ENCODE results near the gene FRRS1. TPM values are rescaled to one million over a fixed set of nuclear protein-coding genes. Genes with fewer than 3 reads are reported as not detected.

Gene FRRS1
- total and polyA plus RNA-seq, 3 donors from 2014 or later: 1.7 to 7.6 (median 6.1) TPM

DNA sequence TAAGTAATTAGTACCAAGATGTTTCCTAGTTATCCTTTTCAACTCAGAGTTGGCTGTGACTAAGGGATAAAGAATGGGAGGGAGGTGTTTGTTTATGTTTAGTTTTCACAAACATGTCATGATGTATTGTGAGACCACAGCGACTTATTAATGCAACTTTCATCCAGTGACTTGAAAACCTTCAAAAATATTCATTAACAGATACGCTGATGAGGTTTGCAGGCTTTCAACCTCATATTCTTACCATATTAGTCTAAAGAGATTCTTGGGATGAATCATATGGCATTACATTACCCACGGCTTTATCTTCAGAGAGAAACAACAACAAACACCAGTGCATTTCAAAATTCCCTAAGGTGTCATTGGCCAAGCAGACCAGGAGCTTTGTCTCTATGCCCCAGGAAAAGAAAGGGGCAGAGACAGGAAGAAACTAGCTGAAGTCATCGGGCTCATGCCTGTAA lies 84.1 kb downstream of the FRRS1 start:
- TF ChIP-seq, protein P1, sequence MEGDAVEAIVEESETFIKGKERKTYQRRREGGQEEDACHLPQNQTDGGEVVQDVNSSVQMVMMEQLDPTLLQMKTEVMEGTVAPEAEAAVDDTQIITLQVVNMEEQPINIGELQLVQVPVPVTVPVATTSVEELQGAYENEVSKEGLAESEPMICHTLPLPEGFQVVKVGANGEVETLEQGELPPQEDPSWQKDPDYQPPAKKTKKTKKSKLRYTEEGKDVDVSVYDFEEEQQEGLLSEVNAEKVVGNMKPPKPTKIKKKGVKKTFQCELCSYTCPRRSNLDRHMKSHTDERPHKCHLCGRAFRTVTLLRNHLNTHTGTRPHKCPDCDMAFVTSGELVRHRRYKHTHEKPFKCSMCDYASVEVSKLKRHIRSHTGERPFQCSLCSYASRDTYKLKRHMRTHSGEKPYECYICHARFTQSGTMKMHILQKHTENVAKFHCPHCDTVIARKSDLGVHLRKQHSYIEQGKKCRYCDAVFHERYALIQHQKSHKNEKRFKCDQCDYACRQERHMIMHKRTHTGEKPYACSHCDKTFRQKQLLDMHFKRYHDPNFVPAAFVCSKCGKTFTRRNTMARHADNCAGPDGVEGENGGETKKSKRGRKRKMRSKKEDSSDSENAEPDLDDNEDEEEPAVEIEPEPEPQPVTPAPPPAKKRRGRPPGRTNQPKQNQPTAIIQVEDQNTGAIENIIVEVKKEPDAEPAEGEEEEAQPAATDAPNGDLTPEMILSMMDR (IDR thresholded peaks at IDR 0.05): no peak
- no peak for TF ChIP-seq POLR2A (IDR thresholded peaks at IDR 0.05)
- H3K9me3 ChIP-seq: no peaks in the 10 kb centered on the region
- no peaks in the 10 kb centered on the region for H3K27me3 ChIP-seq
- H3K36me3 ChIP-seq (ENCODE audit: low read depth, missing control alignments): no peaks in the 10 kb centered on the region
- peaks cover 5% of the 10 kb centered on the region for H3K4me1 ChIP-seq
- DNase-seq: no peak
- 80 to 88% methylated on average over 4 of the region's 4 CpGs for WGBS, 2 donors
- H3K4me3 ChIP-seq: no peak overlapping the region
- intact Hi-C loops (cut with DNase I; ENCODE audit: low total_unique reads): no loop called here
- H3K27ac ChIP-seq: no peak overlapping the region

DNA sequence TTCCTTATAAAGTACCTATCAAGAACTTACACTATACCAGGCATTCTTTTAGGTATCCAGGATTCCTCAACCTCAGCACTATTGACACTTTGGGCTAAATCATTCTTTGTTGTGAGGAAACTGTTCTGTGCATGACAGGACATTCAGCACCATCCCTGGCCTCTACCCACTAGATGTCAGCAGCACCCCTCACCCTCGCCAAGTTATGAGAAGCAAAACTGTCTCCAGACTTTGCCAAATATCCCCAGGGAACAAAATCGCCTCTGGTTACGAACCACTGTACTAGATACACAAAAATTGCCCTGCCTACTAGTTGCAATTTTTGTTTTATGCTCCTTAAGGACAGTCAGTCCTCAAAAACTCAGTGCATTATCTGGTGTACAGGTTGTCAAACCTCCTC lies 84.9 kb downstream of the FRRS1 start:
- no peak overlapping the region for H3K4me3 ChIP-seq
- intact Hi-C loops (cut with DNase I; ENCODE audit: low total_unique reads): no loop called here
- no peaks in the 10 kb centered on the region for H3K36me3 ChIP-seq (ENCODE audit: low read depth, missing control alignments)
- peaks cover 5% of the 10 kb centered on the region for H3K4me1 ChIP-seq
- H3K9me3 ChIP-seq: no peaks in the 10 kb centered on the region
- no peaks in the 10 kb centered on the region for H3K27me3 ChIP-seq
- H3K27ac ChIP-seq: no peak overlapping the region
- WGBS, 2 donors: 85 to 88% methylated on average over 3 of the region's 3 CpGs
- TF ChIP-seq POLR2A (IDR thresholded peaks at IDR 0.05): no peak
- TF ChIP-seq, protein P1 (IDR thresholded peaks at IDR 0.05): no peak
- DNase-seq: no peak

DNA sequence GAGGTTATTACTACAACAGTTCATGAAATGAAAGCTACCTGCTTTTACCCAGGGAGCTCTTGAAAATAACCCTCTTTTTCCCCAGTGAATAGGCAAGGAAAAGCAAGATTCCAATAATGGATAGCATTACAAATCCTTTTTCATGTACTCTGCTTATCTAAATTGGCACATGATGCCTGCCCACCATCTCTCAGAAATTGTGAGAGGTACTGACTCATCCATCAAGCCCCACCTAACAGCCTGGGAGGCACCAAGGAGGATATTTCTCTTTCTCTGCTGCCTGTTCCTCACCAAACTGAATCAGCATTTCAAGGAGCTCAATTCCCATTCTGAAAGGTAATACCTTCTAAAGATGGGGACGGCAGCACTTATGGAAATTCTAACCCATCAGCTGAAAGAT lies 86.2 kb downstream of the FRRS1 start:
- Histone ChIP-seq H3K27ac (no peak overlapping the region), H3K36me3 (ENCODE audit: low read depth, missing control alignments) (no peaks in the 10 kb centered on the region), H3K4me1 (no peaks in the 10 kb centered on the region), H3K4me3 (no peak overlapping the region), H3K9me3 (no peaks in the 10 kb centered on the region), H3K27me3 (no peaks in the 10 kb centered on the region)
- WGBS, 2 donors: 88% methylated on average over 1 of the region's 1 CpG
- no peak for TF ChIP-seq POLR2A (IDR thresholded peaks at IDR 0.05)
- TF ChIP-seq, protein P1 (IDR thresholded peaks at IDR 0.05): no peak
- DNase-seq: no peak
- intact Hi-C loops (cut with DNase I; ENCODE audit: low total_unique reads): no loop called here

DNA sequence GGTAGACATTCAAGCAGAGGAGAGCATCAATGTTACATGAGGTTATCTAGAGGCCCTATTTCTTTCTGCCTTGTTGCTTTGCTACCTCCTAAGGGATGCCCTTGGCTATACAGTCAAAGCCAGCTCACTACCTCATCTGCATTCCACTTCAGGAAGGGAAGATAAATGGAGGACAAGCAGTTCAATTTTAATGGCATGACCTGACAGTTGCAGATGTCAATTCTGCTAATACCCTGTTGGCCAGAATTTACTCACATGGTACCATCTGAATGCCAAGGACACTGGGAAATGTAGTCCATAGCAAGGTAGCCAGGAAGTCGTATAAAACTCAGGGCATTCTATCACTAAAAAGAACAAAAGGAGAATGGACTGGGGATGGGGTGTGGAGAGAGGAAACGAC lies 89.0 kb downstream of the FRRS1 start:
- no peaks in the 10 kb centered on the region for H3K27me3 ChIP-seq
- WGBS, 2 donors: 92 to 94% methylated on average over 2 of the region's 2 CpGs
- H3K9me3 ChIP-seq: no peaks in the 10 kb centered on the region
- intact Hi-C loops (cut with DNase I; ENCODE audit: low total_unique reads): no loop called here
- no peaks in the 10 kb centered on the region for H3K36me3 ChIP-seq (ENCODE audit: low read depth, missing control alignments)
- H3K4me1 ChIP-seq: peaks cover 3% of the 10 kb centered on the region
- H3K27ac ChIP-seq: no peak overlapping the region
- TF ChIP-seq, protein P1 (IDR thresholded peaks at IDR 0.05): no peak
- TF ChIP-seq POLR2A (IDR thresholded peaks at IDR 0.05): no peak
- no peak for DNase-seq
- H3K4me3 ChIP-seq: no peak overlapping the region

DNA sequence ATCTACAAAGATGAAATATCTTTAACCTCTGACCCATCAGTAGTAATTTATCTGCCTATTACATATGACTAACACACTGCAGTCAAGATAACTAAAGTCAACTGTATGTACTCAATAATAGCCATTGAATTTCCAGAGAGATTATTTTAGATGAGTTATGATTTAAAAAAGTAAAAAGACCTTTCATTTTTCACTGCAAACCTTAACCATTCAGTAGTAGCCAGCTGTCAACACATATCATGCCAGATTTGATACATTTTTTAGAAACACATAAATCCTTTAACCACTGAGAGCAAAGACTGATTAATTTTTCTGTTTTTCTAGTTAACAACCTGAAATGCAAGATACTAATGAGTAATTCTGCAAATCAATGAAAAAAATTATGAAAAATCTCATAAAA lies 89.6 kb downstream of the FRRS1 start:
- no peak for DNase-seq
- intact Hi-C loops (cut with DNase I; ENCODE audit: low total_unique reads): no loop called here
- TF ChIP-seq, protein P1 (IDR thresholded peaks at IDR 0.05): no peak
- TF ChIP-seq POLR2A (IDR thresholded peaks at IDR 0.05): no peak
- Histone ChIP-seq H3K9me3 (no peaks in the 10 kb centered on the region), H3K27me3 (no peaks in the 10 kb centered on the region), H3K4me1 (peaks cover 8% of the 10 kb centered on the region), H3K27ac (no peak overlapping the region), H3K4me3 (no peak overlapping the region), H3K36me3 (ENCODE audit: low read depth, missing control alignments) (no peaks in the 10 kb centered on the region)
